UCSD-AML1 (cell line): ENCODE data around the gene KRT12.
A peak's percentile ranks its signal among the peaks of the same experiment; 100 is the strongest.

Source experiments
- DNase-seq: peaks from one replicate; lab custom pipeline; 2025; ENCODE audit not compliant: unreplicated experiment; lab: John Stamatoyannopoulos, UW

KRT12 gene

GRCh38 chr17:40866838-40867237 lies at the start of gene KRT12:
Gene KRT12 (minus strand): TSS chr17:40867223. CDS start chr17:40867186, 37 bp downstream.
- peak; percentile 26 for DNase-seq

- DNase-seq: no peak
Observed at GRCh38 chr17:40916366-40916765, 49.3 kb upstream of the KRT12 start.

GRCh38 chr17:40915721-40916256 lies 48.8 kb upstream of the KRT12 start:
- DNase-seq: no peak

DNA sequence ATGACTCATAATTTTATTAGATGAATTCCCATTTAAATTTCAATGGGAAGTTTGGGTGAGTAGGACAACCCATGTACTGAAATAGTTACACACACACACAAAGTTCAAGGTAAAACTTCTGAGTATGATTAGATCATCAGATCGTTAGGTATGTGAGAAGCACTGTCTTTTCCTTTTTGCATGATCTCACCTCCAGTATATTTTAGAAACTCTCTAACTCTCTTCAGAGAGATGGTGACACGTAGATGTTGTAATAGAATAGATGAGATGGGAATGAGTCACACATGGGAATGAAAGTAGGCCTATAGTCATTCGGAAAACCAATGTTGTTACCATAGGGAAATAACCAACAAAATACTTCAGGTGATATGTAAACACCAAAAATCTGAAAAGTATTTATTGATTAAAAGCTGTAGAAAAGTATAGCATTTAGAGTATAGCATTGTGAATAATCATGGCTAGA lies 48.2 kb upstream of the KRT12 start:
- DNase-seq: no peak

GRCh38 chr17:40914075-40914855 lies 47.2 kb upstream of the KRT12 start:
- DNase-seq: no peak

GRCh38 chr17:40912486-40913210 lies 45.6 kb upstream of the KRT12 start:
- no peak for DNase-seq

DNA sequence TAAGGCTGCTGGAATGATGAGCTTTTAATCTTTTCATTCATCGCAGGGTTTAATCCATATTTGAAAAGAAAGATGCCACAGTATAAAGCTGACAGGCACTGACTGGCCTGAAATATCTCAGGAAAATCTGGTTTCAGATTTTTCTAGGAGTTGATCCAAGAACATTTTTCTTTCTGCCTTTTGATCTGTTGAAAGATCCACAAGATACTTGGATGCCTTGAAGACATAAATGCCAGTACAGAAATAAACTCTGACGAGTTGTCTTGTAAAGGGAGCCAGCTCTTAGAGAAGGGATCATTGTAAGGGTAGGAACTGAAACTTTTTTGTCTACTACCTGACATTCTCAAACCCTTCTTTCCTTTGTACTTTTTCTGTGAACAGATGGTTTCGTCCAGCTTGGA lies 43.4 kb upstream of the KRT12 start:
- no peak for DNase-seq

DNA sequence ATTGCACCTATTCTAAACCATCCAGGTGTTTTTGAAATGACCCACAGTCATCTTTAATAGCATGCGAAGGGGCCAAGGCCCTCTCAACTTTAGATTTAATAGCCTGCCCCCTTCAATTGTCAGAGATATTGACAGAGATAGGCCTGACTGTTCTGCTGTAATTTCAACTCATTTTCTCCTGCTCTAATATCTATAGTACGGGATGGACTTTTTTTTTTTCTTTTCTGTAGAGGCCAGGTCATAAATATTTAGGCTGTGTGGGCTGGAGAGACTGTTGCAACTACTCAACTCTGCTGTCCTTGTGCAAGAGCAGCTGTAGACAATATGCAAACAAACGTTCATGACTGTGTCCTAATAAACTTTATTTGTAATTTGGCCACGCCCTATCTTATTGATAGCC lies 42.7 kb upstream of the KRT12 start:
- DNase-seq: no peak

- peak; percentile 54 for DNase-seq
Observed at GRCh38 chr17:40909351-40909750, 42.3 kb upstream of the KRT12 start.

DNA sequence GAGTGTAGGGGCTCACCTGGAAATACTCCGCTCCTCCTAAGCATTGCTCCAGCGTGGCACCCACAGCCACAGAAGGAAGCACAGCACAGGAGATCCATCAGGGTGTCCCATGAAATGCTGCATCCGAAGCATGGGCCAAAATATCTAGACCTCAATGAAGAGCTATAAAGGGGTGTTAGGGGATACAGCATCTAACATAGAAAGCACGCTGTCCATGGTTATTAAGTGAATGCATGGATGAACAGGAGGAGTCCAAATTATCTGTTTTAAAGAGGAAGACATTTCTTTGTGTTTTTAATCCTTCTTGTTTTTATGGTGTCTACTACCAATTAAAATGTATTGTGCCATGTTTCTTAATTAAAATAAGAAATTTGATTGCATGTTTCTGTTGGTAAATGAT lies 39.6 kb upstream of the KRT12 start:
- DNase-seq: no peak

GRCh38 chr17:40905370-40905769 lies 38.3 kb upstream of the KRT12 start:
- no peak for DNase-seq

DNA sequence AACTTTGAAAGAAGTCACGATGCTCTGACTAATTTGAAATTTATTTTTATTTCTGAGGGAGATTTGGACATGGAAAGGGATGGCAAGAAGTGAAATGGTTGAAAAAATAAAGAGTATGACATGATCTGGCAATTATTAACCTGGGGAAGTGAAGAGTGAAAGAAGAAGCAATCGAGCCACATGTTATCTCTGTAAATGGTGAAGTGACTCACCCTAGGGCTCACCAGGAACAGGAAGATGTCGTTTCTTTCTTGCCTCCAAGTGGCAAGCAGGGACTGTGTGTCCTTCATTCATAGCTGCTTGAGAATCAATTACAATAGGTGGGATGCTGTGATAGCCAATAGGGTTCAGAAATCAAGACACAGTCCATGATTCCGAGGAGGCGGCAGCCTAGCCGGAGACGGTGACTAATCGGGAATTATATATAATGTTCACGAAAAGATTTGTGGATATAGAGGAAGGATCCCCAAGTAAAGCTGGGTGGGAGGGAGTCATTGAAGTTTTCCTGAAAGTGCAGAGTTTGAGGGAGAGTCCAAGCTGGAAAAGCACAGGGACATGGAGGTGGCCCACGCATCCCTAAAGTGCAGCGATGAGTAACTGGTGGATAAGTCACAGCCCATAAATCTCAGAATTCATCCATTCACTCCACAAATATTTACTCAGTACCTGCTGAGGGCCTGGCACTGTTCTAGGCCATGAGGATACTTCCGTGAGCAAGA lies 36.3 kb upstream of the KRT12 start:
- no peak for DNase-seq

GRCh38 chr17:40902498-40902897 lies 35.5 kb upstream of the KRT12 start:
- no peak for DNase-seq

- DNase-seq: no peak
Observed at GRCh38 chr17:40901981-40902474, 35.0 kb upstream of the KRT12 start.

DNA sequence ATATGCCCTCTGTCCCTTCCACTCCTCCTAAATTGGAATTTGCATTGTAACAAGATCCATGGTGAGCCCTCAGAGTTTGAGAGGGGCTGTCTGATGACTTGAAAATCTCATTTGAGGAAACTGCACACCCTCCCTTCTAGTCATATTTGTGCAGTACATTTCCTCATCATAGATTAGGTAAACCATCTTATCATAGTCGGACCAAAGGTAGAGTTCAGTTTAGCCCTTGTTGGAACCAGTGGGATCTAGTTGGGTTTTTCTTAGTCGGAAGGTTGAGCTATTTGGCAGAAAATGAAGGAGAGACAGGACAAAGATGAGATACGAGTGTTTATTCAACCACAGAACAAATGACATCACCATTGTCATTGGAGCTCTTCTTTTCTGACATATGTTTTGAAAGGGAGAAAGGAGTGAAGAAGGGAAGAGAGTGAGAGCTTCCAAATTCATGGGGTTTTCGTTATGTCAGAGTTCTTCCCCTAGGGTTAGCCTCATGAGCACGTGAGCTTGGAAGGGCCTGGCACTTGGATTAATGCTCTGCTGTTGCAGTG lies 33.9 kb upstream of the KRT12 start:
- DNase-seq: no peak

DNA sequence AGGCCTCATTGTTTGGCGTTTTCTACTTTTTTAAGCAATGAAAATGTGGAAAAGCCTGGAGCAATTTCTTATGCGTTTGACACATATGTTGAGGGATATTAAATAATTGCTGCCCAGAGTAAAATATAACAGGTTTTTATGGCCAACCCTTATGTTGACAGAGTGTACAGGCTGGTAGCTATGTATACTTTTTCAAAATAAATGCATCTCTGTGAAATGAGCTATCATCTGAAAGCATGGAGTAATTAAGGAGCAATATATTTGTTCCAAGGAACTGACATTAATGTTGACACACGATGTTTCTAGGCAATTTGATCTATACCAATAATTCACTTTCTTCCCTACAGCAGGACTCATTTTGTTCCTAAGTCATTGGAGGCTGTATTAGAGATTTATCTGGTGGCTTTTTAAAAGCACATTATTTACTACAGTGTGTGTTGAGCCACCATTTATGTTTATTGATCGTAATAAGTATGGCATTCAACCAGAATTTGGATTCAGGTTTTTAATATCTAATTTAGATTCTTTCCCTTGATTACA lies 30.0 kb upstream of the KRT12 start:
- no peak for DNase-seq

GRCh38 chr17:40895106-40895730 lies 28.2 kb upstream of the KRT12 start:
- peak; percentile 22 for DNase-seq

DNA sequence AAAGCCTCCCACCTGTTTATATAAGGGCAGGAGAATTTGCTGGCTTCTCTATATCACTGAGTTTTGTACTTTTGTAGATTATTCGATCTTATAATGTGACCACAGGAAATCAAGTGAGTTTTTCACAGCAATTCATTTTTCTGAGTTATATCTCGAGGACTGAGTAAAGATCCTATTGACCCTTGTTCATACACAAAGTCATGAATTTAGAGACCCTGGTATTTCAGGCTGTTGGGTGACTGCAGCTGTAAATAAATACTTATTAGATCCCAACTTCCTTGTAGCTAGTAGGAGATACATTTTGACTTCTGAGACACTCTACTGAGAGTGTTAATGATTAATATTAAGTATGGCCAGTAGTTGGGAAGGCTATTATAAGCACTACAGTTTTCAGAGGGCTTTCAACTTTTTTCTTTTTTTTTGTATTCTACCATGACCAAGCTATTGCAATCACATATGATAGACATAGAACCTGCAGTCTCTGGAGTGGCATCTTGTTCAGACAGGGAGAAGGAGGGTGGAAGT lies 21.2 kb upstream of the KRT12 start:
- DNase-seq: no peak

- no peak for DNase-seq
Observed at GRCh38 chr17:40886090-40886489, 19.1 kb upstream of the KRT12 start.
